Measurements from ENCODE around the gene BACH2.
"Not testable (repeated sequence)": the region's sequence is repeated elsewhere in the genome, so short reads cannot be mapped to it uniquely, and the experiment has no call there.

- not testable (repeated sequence) for TF ChIP-seq CTCF (IDR thresholded peaks at IDR 0.05 in 4 of 5, conservative IDR thresholded peaks at IDR 0.05 in 1 of 5); POLR2A (IDR thresholded peaks at IDR 0.05)
These were observed 404.1 kb downstream of the BACH2 start for GRCh38 chr6:89892577-89892976.
